Liver (tissue), 9 donors: ENCODE results near the gene NTM. TPM values are rescaled to one million over a fixed set of nuclear protein-coding genes. Genes with fewer than 3 reads are reported as not detected.

Source experiments
- DNase-seq: peaks from one replicate; pipeline ENCODE4 v3.0.0-alpha.2; 2017; ENCODE audit warnings: low spot score
- H3K27ac ChIP-seq, 2 donors: one replicate each; pipeline ENCODE4 v1.7.0; 2013; ENCODE audit warnings: inconsistent platforms in 2 of 2, low read length in 2 of 2, control low read depth in 1 of 2, low read depth in 1 of 2, mild to moderate bottlenecking in 1 of 2
- H3K27me3 ChIP-seq, 4 donors: one replicate each; pipeline versions ENCODE4 v1.6.1 to v1.7.0; 2013; ENCODE audit warnings: low read length in 3 of 4, inconsistent platforms in 1 of 4, mild to moderate bottlenecking in 1 of 4, moderate library complexity in 1 of 4; ENCODE audit not compliant: control insufficient read depth in 4 of 4, insufficient read depth in 4 of 4
- H3K36me3 ChIP-seq, 4 donors: one replicate each; pipeline versions ENCODE4 v1.6.1 to v1.7.0; 2013; ENCODE audit warnings: low read length in 3 of 4, mild to moderate bottlenecking in 3 of 4, low read depth in 1 of 4, moderate library complexity in 1 of 4; ENCODE audit not compliant: control insufficient read depth in 4 of 4, insufficient read depth in 3 of 4
- H3K4me1 ChIP-seq, 4 donors: one replicate each; pipeline versions ENCODE4 v1.6.1 to v1.7.0; 2013; ENCODE audit warnings: low read length in 3 of 4, mild to moderate bottlenecking in 3 of 4, moderate library complexity in 1 of 4; ENCODE audit not compliant: control insufficient read depth in 4 of 4, insufficient read depth in 4 of 4
- H3K4me3 ChIP-seq, 3 donors: one replicate each; pipeline versions ENCODE4 v1.6.1 to v1.7.0; 2013; ENCODE audit warnings: low read length in 3 of 3, control low read depth in 1 of 3, low read depth in 1 of 3, mild to moderate bottlenecking in 1 of 3
- H3K9ac ChIP-seq, 2 donors: one replicate each; pipeline ENCODE4 v1.7.0; 2013; ENCODE audit warnings: low read length in 2 of 2, mild to moderate bottlenecking in 2 of 2, moderate library complexity in 2 of 2, control low read depth in 1 of 2, low read depth in 1 of 2
- H3K9me3 ChIP-seq, 4 donors: one replicate each; pipeline versions ENCODE4 v1.6.1 to v1.7.0; 2013; ENCODE audit warnings: low read length in 3 of 4; ENCODE audit not compliant: control insufficient read depth in 4 of 4
- ATF3 ChIP-seq: IDR thresholded peaks from 2 replicates; pipeline ENCODE4 v1.6.1; 2016; ENCODE audit warnings: antibody characterized with exemption
- CTCF ChIP-seq: fragments of 150-350 bp; IDR thresholded peaks from 2 replicates; pipeline ENCODE4 v1.5.1; 2017; ENCODE audit warnings: improper control_type of control experiment, low read depth, low read length; ENCODE audit not compliant: missing input control
- EGR1 ChIP-seq, 2 donors: IDR thresholded peaks; 2 replicates each; pipeline ENCODE4 v1.6.1; 2016 to 2018; ENCODE audit warnings: antibody characterized with exemption in 2 of 2, low read depth in 2 of 2
- FOXA1 ChIP-seq: IDR thresholded peaks from 2 replicates; pipeline ENCODE4 v1.6.1; 2016; ENCODE audit warnings: antibody characterized with exemption
- FOXA2 ChIP-seq: IDR thresholded peaks from 2 replicates; pipeline ENCODE4 v1.6.1; 2016; ENCODE audit warnings: antibody characterized with exemption
- HNF4A ChIP-seq, 2 donors: conservative IDR thresholded peaks; 2 replicates each; pipeline ENCODE4 v1.6.1; 2016; ENCODE audit warnings: antibody characterized with exemption in 2 of 2, mild to moderate bottlenecking in 2 of 2
- HNF4G ChIP-seq: IDR thresholded peaks from 2 replicates; pipeline ENCODE4 v1.6.1; 2016; ENCODE audit warnings: antibody characterized with exemption
- JUND ChIP-seq, 2 donors: IDR thresholded peaks; 2 replicates each; pipeline ENCODE4 v1.6.1; 2016; ENCODE audit warnings: antibody characterized with exemption in 2 of 2
- NR2F2 ChIP-seq: IDR thresholded peaks from 2 replicates; pipeline ENCODE4 v1.6.1; 2016; ENCODE audit warnings: antibody characterized with exemption
- RAD21 ChIP-seq, 2 donors: IDR thresholded peaks; 2 replicates each; pipeline ENCODE4 v1.6.1; 2016; ENCODE audit warnings: antibody characterized with exemption in 2 of 2, mild to moderate bottlenecking in 2 of 2
- REST ChIP-seq: IDR thresholded peaks from 2 replicates; pipeline ENCODE4 v1.6.1; 2016; ENCODE audit warnings: antibody characterized with exemption, mild to moderate bottlenecking
- RXRA ChIP-seq, 2 donors: IDR thresholded peaks; 2 replicates each; pipeline ENCODE4 v1.6.1; 2017 to 2018; ENCODE audit warnings: antibody characterized with exemption in 2 of 2, mild to moderate bottlenecking in 1 of 2
- SP1 ChIP-seq: IDR thresholded peaks from 2 replicates; pipeline ENCODE4 v1.6.1; 2018; ENCODE audit warnings: antibody characterized with exemption, mild to moderate bottlenecking
- WGBS: extraction: QIAGEN DNeasy Blood & Tissue Kit; methylation state at CpG from one replicate; pipeline ENCODE4 v1.1.7; 2013; 5-methylcytosine and 5-hydroxymethylcytosine counted together
- polyA plus RNA-seq, 2 donors: library from polyadenylated mRNA; stranded (reverse) in 1 of 2; unstranded in 1 of 2; fragments of 200-250 nt in 1 of 2; fragments of >200 nt in 1 of 2; fragmentation: Nextera tagmentation in 1 of 2; extraction: Ambion mirVana in 1 of 2; gene quantifications; one replicate each; pipeline versions ENCODE4 v1.2.1 to v1.2.3, GENCODE V29; 2013 to 2015
- total RNA-seq, 2 donors: library from RNA; depleted of rRNA; stranded (reverse); fragments of >200 nt; gene quantifications; one replicate each; pipeline ENCODE4 v1.2.3, GENCODE V29; 2014
- TF ChIP-seq, protein P1 (sequence below): IDR thresholded peaks from 2 replicates; pipeline ENCODE4 v1.6.1; 2016; ENCODE audit warnings: antibody characterized with exemption
- donor health status: healthy.
- donor health status: healthy.
- donor health status: healthy.
- donor health status: healthy.
- donor health status: healthy.

Gene NTM
- total and polyA plus RNA-seq, 4 donors = 0.08 to 1.1 (median 0.08) TPM; not detected in 1

DNA sequence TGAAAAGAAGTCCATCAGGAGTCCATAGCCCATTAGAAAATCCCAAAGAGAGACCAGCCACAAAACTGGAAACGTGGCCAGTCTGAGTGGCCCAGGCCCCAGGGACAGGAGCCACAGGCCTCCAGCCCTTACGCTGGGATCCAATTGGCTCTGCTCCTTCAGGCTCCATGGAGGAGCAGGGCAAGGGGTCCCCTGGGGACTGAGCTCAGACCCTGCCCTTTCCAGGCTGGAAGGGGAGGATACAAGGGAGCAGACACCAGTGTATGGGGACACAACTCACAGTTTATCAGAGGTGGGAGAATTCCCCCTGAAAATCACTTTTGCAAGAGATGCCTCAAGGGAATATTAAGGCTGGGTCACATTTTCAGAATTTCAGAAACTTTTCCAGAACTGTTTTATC lies 227.5 kb downstream of the NTM start:
- no peak for DNase-seq
- H3K9me3 ChIP-seq = no peaks in the 10 kb centered on the region
- no peak overlapping the region for H3K4me3 ChIP-seq
- 68% methylated on average over 2 of the region's 2 CpGs for WGBS
- peaks cover 0 to 3% (median under 1%) of the 10 kb centered on the region in 4 donors for H3K27me3 ChIP-seq
- H3K27ac ChIP-seq = no peak overlapping the region
- no peaks in the 10 kb centered on the region for H3K4me1 ChIP-seq
- H3K36me3 ChIP-seq = no peaks in the 10 kb centered on the region
- no peak overlapping the region for H3K9ac ChIP-seq
- TF ChIP-seq FOXA2 = no peak
- TF ChIP-seq ATF3 = no peak
- no peak for TF ChIP-seq RXRA (IDR thresholded peaks at IDR 0.05)
- TF ChIP-seq, protein P1, sequence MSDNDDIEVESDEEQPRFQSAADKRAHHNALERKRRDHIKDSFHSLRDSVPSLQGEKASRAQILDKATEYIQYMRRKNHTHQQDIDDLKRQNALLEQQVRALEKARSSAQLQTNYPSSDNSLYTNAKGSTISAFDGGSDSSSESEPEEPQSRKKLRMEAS = no peak
- no peak for TF ChIP-seq NR2F2
- TF ChIP-seq EGR1 (IDR thresholded peaks at IDR 0.05; ENCODE audit: low read depth in 2 of 2) = no peak
- TF ChIP-seq HNF4A (conservative IDR thresholded peaks at IDR 0.05) = no peak
- TF ChIP-seq SP1 = no peak
- no peak for TF ChIP-seq REST
- TF ChIP-seq HNF4G = no peak
- TF ChIP-seq CTCF = no peak
- no peak for TF ChIP-seq RAD21 (IDR thresholded peaks at IDR 0.05)
- no peak for TF ChIP-seq FOXA1
- TF ChIP-seq JUND (IDR thresholded peaks at IDR 0.05) = no peak

- H3K4me1 ChIP-seq = no peaks in the 10 kb centered on the region
- TF ChIP-seq REST (no peak), CTCF (no peak), RXRA (IDR thresholded peaks at IDR 0.05) (no peak)
- no peak overlapping the region for H3K4me3 ChIP-seq
- H3K9ac ChIP-seq = no peak overlapping the region
- DNase-seq = no peak
- whole genome bisulfite sequencing = 62% methylated on average over 5 of the region's 5 CpGs
- H3K27me3 ChIP-seq = peaks cover 0 to 3% (median 0%) of the 10 kb centered on the region in 4 donors
- no peak overlapping the region for H3K27ac ChIP-seq
- H3K9me3 ChIP-seq = no peaks in the 10 kb centered on the region
- no peaks in the 10 kb centered on the region for H3K36me3 ChIP-seq
These were observed 227.9 kb downstream of the NTM start for GRCh38 chr11:131598305-131598704.
